ENCODE results near the gene FOXO6. TPM values are rescaled to one million over a fixed set of nuclear protein-coding genes. Genes with fewer than 3 reads are reported as not detected.

The FOXO6 gene
- total RNA-seq, 2 donors from 2014 or later, result 1.4 to 1.9 TPM

DNA sequence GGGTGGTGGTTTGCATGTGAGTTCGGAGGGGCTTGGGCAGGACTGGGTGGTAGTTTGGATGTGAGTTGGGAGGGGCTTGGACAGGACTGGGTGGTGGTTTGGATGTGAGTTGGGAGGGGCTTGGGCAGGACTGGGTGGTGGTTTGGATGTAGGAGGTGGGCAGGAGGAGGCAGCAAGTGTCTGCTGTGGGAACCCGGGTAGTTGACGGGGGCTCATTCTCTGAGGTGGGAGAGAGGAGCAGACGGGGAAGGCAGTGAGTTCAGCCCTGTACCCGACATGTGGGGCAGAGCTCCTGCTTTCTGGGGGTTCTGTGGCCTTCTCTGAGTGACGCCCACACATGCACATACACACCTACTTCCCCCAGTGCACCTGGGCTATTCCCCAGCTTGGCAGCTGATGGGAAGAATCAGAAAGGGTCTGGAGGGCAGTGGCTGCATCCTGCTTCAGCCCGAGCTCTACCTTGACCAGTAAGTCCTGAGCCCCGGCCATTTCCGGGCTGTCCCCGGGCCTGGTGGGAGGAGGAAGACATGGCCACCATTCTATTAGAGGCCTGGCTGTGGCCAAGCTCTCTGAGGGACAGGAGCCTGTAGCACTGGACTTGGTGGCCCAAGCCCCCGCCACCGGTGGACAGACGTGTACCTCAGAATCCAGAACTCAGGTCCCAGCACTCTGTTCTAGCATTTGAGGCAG lies 65.1 kb downstream of the FOXO6 start:
- Histone ChIP-seq H3K4me3 (no peak overlapping the region), H3K27me3 (no peaks in the 10 kb centered on the region), H3K27ac (no peak overlapping the region), H3K9me3 (no peaks in the 10 kb centered on the region), H3K36me3 (no peaks in the 10 kb centered on the region), H3K4me1 (peaks cover 0 to 5% of the 10 kb centered on the region in 2 donors)
- DNase-seq (ENCODE audit: low spot score), result no peak
- TF ChIP-seq, protein P1, sequence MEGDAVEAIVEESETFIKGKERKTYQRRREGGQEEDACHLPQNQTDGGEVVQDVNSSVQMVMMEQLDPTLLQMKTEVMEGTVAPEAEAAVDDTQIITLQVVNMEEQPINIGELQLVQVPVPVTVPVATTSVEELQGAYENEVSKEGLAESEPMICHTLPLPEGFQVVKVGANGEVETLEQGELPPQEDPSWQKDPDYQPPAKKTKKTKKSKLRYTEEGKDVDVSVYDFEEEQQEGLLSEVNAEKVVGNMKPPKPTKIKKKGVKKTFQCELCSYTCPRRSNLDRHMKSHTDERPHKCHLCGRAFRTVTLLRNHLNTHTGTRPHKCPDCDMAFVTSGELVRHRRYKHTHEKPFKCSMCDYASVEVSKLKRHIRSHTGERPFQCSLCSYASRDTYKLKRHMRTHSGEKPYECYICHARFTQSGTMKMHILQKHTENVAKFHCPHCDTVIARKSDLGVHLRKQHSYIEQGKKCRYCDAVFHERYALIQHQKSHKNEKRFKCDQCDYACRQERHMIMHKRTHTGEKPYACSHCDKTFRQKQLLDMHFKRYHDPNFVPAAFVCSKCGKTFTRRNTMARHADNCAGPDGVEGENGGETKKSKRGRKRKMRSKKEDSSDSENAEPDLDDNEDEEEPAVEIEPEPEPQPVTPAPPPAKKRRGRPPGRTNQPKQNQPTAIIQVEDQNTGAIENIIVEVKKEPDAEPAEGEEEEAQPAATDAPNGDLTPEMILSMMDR (IDR thresholded peaks at IDR 0.05), result no peak

DNA sequence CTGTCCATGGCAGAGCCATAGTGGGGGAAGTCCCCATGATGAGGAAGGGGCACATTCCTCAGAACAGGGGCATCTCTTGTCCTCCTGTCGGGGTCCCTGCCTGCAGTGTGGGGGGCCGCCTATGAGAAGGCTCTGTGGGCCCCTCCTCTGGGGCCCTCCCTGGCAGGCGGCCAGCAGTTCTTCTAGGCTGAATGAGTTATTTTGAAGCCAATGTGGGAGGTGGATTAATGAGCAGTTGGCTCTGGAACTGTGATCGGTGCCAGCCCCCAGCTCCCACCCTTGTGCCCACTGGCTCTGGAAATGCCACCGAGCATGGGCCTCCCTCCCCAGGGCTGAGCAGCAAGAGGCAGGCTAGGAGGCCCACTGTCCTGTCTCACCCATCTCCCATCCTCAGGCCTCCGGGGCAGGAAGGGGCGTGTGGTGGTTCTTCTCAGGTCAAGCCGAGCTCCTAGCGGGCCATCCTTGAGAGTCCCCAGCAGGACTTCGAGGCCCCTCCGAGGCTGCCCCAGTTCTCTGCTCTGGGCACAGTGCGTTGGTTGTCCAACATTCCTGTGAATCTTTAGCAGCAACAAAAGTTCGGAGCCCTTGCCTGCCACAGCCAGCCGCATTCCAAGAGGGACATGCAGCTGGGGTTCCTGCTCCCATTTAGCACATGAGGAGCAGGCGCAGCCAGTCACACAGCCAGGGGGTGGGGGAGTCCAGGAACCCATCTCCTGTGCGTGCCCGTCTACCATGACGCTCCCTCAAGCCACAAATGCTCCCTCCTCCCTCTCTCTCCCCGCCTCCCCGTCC lies 66.1 kb downstream of the FOXO6 start:
- no peaks in the 10 kb centered on the region for H3K36me3 ChIP-seq
- H3K4me1 ChIP-seq, result peaks cover 5 to 14% of the 10 kb centered on the region in 2 donors
- no peak for DNase-seq (ENCODE audit: low spot score)
- H3K27ac ChIP-seq, result no peak overlapping the region
- no peaks in the 10 kb centered on the region for H3K9me3 ChIP-seq
- TF ChIP-seq, protein P1 (IDR thresholded peaks at IDR 0.05), result no peak
- H3K27me3 ChIP-seq, result no peaks in the 10 kb centered on the region
- H3K4me3 ChIP-seq, result no peak overlapping the region

DNA sequence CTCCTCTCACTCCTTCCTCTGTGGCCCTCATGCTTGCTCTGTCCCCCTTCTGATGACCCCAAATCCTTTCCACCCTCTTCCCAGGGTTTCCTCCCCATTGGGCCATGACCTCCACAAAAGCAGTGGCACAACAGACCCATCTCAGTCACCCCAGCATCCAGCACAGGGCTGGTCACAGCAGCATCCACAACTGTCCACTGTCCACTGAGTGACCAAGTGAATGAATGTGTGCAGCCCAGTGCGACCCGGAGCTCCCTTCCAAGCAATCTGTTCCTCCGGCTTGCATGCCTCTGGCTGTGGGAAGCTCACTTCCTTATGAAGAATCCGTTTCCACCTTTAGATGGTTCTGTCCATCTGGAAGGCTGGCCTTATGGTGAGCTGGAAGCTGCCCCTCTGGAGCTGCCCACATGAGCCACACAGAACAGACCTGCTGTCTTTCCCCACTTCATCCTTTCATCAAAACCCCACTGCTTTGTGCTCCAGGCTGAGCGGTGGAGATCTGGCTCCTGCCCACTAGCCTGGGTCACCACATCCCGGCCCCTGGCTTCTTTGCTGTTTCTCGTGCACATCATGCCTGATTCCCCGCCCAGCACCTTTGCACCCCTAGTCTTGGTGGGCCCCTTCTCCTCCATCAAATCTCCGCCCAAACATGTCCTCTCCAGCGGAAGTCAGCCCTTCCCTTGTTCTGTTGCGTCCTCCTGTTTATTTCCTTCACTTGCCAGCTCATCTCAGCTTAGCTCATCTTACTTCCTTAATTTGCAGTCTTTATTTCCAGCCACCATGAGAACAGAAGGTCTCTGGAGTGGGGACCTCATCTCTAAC lies 66.9 kb downstream of the FOXO6 start:
- Histone ChIP-seq H3K4me1 (peaks cover 7 to 22% of the 10 kb centered on the region in 2 donors), H3K27me3 (no peaks in the 10 kb centered on the region), H3K4me3 (no peak overlapping the region), H3K36me3 (no peaks in the 10 kb centered on the region), H3K27ac (no peak overlapping the region), H3K9me3 (no peaks in the 10 kb centered on the region)
- no peak for DNase-seq (ENCODE audit: low spot score)
- TF ChIP-seq, protein P1 (IDR thresholded peaks at IDR 0.05), result no peak

DNA sequence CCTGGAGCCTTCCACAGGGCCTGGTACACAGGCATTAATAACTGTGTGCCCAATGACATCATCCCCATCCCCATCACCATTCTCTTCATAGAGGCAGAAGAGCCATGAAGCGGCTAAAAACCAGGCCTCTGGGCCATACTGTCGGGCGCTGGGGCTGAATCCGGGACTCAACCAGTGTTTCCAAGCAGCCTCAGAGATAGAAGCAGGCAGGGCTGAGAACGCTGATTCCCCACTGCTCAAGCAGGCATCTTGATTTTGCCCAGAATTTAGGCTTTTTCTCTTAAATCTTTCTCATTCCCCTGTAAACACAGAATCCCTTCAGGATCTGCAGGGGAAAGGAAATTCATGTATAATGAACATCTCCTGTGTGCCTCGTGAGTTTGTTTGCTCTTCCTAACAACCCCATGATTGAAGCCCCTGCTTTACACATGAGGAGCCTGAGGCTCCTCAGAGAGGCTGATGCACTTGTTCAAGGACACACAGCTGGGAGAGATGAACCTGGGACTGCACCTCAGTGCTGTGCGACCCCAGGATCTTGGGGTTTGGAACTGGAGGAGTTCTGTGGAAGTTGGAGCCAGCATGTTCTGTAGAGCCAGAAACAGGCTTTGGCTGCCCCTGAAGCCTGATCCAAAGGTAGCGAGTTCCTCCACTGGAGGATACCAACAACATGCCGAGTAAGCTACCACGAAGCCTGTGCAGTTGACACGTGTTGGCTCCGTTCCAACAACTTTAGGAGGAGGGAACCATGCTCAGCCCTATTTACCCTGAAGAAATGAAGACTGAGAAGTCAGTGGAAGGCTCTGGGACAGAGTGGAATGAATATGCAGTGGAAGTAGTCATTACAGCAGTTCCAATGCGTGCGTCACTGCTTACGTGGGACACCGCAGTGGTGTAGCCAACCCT lies 67.8 kb downstream of the FOXO6 start:
- no peaks in the 10 kb centered on the region for H3K36me3 ChIP-seq
- no peaks in the 10 kb centered on the region for H3K27me3 ChIP-seq
- H3K4me3 ChIP-seq, result no peak overlapping the region
- no peak overlapping the region for H3K27ac ChIP-seq
- H3K9me3 ChIP-seq, result no peaks in the 10 kb centered on the region
- TF ChIP-seq, protein P1 (IDR thresholded peaks at IDR 0.05), result no peak
- H3K4me1 ChIP-seq, result peaks cover 7 to 28% of the 10 kb centered on the region in 2 donors
- DNase-seq (ENCODE audit: low spot score), result no peak

DNA sequence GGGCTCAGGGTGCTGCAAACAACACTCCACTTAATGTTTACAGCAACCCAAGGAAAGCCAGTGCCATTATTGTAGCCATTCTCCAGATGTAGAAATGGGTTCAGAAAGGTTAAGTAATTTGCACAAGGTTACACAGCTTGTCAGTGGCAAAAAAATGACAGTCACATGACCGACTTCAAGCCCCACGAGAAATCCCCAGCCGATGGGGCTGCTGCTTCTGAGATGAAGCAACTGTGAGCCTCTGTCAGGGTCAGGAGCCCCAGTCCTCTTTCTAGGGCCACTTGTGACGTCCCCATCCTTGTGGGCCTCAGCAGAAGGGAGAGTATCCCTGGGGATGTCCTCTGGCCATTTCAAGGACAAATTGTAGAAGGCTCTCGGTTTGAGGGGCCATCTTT lies 68.4 kb downstream of the FOXO6 start:
- Histone ChIP-seq H3K9me3 (no peaks in the 10 kb centered on the region), H3K4me1 (peaks cover 7 to 28% of the 10 kb centered on the region in 2 donors), H3K27ac (no peak overlapping the region), H3K27me3 (no peaks in the 10 kb centered on the region), H3K36me3 (no peaks in the 10 kb centered on the region), H3K4me3 (no peak overlapping the region)
- TF ChIP-seq, protein P1 (IDR thresholded peaks at IDR 0.05), result no peak
- no peak for DNase-seq (ENCODE audit: low spot score)

Data from right atrium auricular region (tissue), 2 donors.